Skeletal muscle cell (primary cell): ENCODE measurements around the gene GUK1.
"Not testable (repeated sequence)": the region's sequence is repeated elsewhere in the genome, so short reads cannot be mapped to it uniquely, and the experiment has no call there.

Experiments used
- DNase-seq: peaks from one replicate; pipeline ENCODE4 v3.0.0-alpha.2; 2010; ENCODE audit warnings: low read depth
- H3K4me3 ChIP-seq: 2 replicates; pipeline ENCODE4 v1.5.1; 2011; ENCODE audit warnings: low read depth, mild to moderate bottlenecking, control low read depth, low read length, moderate library complexity

GUK1 gene

DNA sequence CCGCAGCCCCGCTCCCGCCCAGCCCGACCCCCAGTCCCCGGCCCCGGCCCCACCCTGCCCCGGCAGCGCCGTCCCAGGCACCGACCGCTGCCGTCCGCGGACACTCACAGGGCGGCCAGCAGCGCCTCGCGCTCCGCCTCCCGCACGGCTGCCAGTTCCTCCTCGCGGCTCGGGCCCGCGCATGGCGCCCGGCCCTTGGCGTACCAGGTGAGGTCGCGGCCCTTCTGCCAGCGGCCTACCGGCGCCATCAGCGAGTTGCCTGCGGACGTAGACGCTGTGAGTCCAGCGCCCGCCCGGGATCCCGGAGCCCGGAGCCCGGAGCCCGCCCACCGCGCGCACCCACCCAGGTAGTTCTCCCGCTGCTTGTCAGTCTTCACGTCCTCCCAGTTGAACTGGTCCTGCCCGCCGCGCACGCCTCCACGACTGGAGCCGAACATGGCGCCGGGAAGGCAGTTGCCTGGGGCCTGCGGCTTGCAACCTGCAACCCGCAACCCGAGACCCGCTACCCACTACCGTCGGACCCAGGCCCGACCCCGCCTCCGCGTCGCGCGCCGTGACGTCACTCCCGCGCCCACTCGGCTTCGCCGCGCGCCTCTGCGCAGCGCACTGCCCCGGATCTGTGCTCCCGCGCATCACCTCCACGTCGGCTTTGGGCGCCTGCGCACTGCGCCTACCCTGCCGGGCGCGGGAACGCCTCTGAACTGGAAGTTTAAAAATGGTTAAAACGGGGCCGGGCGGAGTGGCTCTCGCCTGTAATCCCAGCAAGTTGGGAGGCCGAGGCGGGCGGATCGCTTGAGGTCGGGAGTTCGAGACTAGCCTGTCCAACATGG lies 37.1 kb upstream of the GUK1 start, which contains the start of gene C1orf35:
Gene C1orf35 (minus strand): TSS at position 535 of the 830 bp plus-strand sequence. CDS start 98 bp downstream, at position 437.
- peak; percentile 56 for DNase-seq
- H3K4me3 ChIP-seq = peak within 1 kb of the TSS; percentile 81

- no peak overlapping the region for H3K4me3 ChIP-seq
Observed at GRCh38 chr1:228104526-228105269, 35.4 kb upstream of the GUK1 start.

GRCh38 chr1:228105270-228105995 lies 34.6 kb upstream of the GUK1 start:
- no peak overlapping the region for H3K4me3 ChIP-seq
- no peak for DNase-seq

More at GRCh38 chr1:228104526-228105269, 35.4 kb upstream of the GUK1 start:
- no peak for DNase-seq

DNA sequence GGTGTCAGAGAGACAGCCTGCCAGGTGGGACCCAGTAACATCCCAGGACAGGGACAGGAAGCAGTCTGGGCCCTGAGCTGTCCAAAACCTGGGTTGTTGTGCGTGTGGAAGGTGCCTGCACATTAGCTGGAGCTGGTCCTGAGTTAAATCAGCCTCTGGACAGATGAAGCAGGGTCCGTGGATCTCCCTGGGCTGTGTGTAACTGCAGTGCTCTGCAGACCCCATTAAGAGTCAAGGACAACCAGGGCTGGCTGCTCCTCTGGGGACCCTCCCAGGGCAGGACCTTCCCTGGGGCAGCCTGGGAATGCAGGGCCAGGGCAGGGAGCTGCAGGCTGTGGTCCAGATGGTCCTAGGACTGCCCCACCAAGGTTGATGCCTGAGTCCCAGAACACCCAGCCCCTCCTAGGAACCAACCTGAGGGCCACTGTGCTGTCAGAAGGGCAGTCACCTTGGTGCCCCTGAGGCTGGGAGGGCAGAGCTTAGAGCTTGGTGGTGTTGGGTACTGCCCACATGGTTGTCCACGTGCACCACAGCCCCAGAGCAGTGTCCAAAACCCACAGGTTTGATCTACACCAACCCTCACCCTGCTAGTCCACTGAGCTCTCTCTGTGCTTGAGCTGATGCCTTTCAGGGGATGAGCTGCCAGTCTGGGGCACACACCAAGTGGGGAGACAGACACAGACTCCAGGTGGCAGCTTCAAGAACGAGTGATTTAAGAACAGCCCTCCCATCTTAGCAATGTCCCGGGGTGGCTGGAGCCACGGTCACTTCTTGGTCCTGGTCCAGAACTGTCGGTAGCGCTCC lies 33.9 kb upstream of the GUK1 start:
- H3K4me3 ChIP-seq = no peak overlapping the region
- no peak for DNase-seq

DNA sequence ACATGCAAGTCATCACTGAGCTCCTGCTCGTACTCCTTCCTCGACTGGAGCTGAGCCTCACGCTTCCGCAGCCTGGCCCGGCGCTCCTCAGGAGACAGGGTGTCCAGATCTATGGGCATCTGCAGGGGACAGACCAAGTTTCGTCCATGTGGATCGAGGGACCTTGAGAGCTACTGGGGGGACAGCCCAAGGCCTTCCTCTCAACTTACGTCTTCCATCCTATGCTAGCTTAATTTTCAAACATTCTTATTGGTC lies 33.4 kb upstream of the GUK1 start:
- no peak overlapping the region for H3K4me3 ChIP-seq
- DNase-seq = no peak

DNA sequence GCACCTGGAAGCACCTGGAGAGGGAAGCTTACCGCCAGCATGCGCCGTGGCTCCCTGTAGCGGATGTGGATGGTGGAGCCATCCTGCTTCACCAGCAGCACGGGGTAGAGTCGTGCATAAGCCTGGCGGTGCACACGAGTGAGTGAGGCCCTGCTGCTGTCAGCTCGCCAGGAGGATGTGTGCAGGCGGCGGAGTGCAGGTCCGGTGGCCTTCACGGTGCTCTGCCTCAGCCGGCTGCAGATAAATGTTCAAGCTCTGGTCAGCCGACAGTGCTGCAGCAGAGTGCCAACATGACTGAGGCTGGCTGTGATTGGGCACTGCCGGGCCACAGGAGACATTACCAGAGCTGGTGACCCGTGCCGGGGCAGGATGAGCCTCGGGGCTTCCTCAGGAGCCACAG lies 32.4 kb upstream of the GUK1 start:
- no peak overlapping the region for H3K4me3 ChIP-seq

DNA sequence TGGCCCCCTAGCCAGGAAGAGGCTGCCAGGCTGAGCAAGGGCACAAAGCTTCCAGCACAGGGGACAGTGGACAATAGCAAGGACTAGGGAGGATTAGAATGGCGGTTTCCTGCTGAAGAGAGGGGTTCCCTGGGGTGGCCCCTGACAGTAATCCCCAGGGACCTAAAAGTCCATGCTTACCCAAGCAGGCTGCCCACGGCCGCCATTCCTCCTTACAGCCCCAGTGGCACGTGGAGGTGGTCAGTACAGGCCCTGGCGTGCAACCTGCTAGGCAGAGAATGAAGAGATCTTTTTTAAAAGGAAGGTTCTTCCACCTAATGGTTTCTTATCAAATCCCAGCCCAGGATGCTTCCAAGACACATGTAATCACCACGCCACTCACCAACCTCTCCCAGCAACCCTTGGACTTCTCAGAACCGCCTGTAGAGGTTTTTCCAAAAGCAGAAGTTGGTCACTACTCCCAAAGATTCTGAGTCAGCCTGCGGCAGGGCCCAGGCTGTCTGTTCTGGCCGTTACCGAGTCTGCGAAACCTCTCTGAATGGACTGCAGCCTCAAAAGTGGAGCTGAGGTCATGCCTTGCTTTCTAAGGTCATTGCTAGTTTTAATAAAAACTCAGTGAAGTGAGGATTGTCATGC lies 31.9 kb upstream of the GUK1 start:
- H3K4me3 ChIP-seq = peak overlapping the region; percentile 97
- DNase-seq = no peak

More for the DNA sequence above, 32.4 kb upstream of the GUK1 start:
- DNase-seq = no peak

GRCh38 chr1:228108742-228109072 lies 31.4 kb upstream of the GUK1 start:
- peak overlapping the region; percentile 97 for H3K4me3 ChIP-seq
- no peak for DNase-seq

DNA sequence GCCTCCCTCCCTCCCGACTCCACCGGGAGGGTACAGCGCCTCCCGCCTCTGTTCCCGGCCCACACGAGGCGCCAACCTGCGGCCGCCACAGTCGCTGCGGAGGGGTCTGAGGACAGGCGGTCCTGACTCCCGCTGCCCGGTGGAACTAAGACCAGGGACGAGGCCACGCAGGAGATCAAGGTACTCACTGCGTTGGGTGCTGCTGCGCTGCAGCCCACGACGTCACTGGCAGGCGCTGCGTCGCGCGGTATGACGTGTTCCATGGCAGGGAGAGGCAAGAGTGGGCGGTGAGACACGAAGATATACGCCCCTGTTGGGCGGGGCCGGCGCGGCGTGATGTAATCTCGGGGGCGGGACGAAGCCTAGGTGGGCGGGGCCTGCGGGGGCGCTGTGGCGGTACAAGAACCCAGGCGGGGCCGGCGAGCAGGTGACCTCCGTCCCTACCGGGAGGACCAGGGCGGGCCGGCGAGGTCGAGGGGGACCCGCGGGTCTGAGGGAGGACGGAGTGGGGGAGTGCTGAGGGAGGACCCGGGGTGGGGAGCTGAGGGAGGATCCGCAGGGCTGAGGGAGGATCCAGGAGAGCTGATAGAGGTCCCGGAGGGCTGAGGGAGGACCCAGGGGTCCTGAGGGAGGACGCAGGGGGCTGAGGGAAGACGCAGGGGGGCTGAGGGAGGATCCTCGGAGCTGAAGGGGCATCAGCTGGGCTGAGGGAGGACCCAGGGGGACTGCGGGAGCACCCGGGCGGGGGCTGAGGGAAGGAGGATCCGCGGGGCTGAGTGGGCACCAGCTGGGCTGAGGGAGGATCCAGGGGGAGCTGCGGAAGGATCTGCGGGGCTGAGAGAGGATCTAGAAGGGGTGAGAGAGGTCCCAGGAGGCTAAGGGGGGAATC lies 30.8 kb upstream of the GUK1 start, which contains the start of gene MRPL55:
Gene MRPL55 (minus strand): TSS at position 227 of the 889 bp plus-strand sequence. CDS start 1,039 bp downstream, outside the sequence.
- DNase-seq = peak; percentile 82
- peak within 1 kb of the TSS; percentile 97 for H3K4me3 ChIP-seq

- DNase-seq = no peak
- H3K4me3 ChIP-seq = peak overlapping the region; percentile 97
Observed at GRCh38 chr1:228109962-228110488, 30.1 kb upstream of the GUK1 start.

GRCh38 chr1:228110556-228110955 lies 29.5 kb upstream of the GUK1 start:
- no peak overlapping the region for H3K4me3 ChIP-seq
- no peak for DNase-seq

- H3K4me3 ChIP-seq, DNase-seq: not testable (repeated sequence)
Observed at GRCh38 chr1:228111315-228111714, 28.8 kb upstream of the GUK1 start.

GRCh38 chr1:228112167-228112566 lies 27.9 kb upstream of the GUK1 start:
- no peak overlapping the region for H3K4me3 ChIP-seq
- DNase-seq = no peak

GRCh38 chr1:228112617-228113016 lies 27.5 kb upstream of the GUK1 start:
- no peak overlapping the region for H3K4me3 ChIP-seq
- no peak for DNase-seq

DNA sequence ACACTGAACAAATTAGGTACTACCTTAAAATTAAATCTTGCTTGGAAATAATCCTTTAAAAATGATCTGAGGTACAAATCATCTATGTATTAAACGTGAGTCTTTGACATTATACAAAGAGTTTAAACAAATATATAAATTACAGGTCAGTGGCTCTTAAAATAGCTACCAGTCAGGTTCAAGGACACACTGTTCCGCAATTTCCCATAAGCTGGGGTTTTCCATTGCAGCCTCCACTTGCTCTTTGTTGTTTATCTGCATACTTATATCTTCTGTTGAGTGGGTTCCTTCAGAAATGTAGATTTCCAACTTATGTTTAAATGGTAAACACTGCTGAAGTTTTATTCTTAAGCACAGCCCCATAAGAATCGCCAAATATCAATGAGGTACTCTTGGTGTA lies 25.3 kb upstream of the GUK1 start:
- no peak overlapping the region for H3K4me3 ChIP-seq
- DNase-seq = no peak

DNA sequence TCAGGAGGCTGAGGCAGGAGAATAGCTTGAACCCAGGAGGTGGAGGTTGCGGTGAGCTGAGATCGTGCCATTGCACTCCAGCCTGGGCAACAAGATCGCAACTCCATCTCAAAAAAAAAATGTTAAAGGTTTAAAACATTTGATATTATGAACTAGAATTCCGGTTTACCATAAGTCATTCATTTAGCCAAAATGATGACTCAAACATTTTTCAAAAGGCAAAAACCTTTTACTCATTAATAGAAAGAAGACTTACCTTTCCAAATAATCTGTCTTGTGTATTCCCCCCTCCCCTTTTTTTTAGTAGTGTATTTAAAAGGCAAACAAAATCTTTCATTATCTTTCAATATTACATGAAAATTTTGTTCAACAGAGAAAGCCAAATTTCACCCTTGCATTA lies 22.7 kb upstream of the GUK1 start:
- H3K4me3 ChIP-seq = no peak overlapping the region
- DNase-seq = no peak

- DNase-seq = no peak
- no peak overlapping the region for H3K4me3 ChIP-seq
Observed at GRCh38 chr1:228118040-228118439, 22.0 kb upstream of the GUK1 start.

DNA sequence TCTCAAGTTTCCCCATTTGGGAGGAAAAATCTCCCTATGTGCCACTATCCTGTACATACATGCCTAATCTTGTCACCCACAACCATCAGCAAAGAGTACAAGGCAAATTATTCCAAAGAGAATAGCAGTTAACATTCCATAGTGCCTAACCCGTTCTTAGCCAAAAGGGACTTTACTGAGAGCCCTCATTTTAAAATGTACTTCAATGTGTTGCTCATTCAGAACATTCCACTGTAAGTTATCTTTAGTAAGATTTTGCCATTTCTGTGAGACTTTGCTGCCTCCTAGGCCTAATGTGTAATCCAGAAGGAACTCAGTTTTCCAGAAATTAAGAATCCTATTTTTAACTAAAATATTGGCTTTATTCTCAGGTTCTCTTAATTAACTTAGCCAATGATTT lies 19.7 kb upstream of the GUK1 start:
- no peak for DNase-seq
- H3K4me3 ChIP-seq = no peak overlapping the region
